ENCODE data around the gene ADAM12.

DNA sequence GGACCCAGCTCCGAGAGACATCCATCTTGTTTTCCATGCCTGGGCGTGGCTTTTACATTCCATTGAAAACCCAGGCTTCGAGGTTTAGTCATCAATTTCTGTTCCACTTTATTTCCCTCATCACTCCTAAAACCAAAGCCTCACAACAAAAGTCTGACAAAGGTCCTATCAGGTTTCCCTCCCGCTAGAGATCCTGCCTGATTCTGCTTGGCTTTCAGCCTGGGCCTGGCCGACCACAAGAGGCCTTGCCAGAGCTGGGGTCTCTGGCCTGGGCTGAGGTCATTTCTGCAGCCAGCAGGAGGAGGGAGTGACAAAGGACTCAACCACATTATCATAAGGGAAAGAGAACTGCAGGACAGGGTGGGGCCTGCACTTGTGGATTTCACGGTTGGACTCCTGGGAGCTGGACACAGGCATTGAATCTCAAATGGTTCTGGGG lies 324.9 kb downstream of the ADAM12 start:
- TF ChIP-seq GLIS3 (CRISPR knock-in tag; IDR thresholded peaks at IDR 0.05) (no peak), ZC3H10 (CRISPR knock-in tag; IDR thresholded peaks at IDR 0.05) (no peak), ZFP30 (CRISPR knock-in tag; IDR thresholded peaks at IDR 0.05) (no peak), ARNTL (CRISPR knock-in tag; IDR thresholded peaks at IDR 0.05; ENCODE audit: borderline replicate concordance, low read depth) (no peak), PPARA (CRISPR knock-in tag; IDR thresholded peaks at IDR 0.05; ENCODE audit: borderline replicate concordance) (no peak), TOX (CRISPR knock-in tag; IDR thresholded peaks at IDR 0.05; ENCODE audit: borderline replicate concordance) (no peak), ZNF565 (CRISPR knock-in tag; conservative IDR thresholded peaks at IDR 0.05; ENCODE audit: low read depth) (no peak)
- TF ChIP-seq, protein P1, sequence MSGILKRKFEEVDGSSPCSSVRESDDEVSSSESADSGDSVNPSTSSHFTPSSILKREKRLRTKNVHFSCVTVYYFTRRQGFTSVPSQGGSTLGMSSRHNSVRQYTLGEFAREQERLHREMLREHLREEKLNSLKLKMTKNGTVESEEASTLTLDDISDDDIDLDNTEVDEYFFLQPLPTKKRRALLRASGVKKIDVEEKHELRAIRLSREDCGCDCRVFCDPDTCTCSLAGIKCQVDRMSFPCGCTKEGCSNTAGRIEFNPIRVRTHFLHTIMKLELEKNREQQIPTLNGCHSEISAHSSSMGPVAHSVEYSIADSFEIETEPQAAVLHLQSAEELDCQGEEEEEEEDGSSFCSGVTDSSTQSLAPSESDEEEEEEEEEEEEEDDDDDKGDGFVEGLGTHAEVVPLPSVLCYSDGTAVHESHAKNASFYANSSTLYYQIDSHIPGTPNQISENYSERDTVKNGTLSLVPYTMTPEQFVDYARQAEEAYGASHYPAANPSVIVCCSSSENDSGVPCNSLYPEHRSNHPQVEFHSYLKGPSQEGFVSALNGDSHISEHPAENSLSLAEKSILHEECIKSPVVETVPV (CRISPR knock-in tag; IDR thresholded peaks at IDR 0.05), result no peak
- TF ChIP-seq, protein P2, sequence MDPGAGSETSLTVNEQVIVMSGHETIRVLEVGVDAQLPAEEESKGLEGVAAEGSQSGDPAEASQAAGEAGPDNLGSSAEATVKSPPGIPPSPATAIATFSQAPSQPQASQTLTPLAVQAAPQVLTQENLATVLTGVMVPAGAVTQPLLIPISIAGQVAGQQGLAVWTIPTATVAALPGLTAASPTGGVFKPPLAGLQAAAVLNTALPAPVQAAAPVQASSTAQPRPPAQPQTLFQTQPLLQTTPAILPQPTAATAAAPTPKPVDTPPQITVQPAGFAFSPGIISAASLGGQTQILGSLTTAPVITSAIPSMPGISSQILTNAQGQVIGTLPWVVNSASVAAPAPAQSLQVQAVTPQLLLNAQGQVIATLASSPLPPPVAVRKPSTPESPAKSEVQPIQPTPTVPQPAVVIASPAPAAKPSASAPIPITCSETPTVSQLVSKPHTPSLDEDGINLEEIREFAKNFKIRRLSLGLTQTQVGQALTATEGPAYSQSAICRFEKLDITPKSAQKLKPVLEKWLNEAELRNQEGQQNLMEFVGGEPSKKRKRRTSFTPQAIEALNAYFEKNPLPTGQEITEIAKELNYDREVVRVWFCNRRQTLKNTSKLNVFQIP (CRISPR knock-in tag; IDR thresholded peaks at IDR 0.05; ENCODE audit: borderline replicate concordance, low read depth), result no peak
